HG02623 (cell line): ENCODE data around the gene RILP.

ENCODE experiments used
- ATAC-seq: cut with Tn5 transposase; IDR thresholded peaks from one replicate; pipeline ENCODE4 v1.9.1; 2021; ENCODE audit warnings: moderate library complexity; ENCODE audit not compliant: unreplicated experiment

RILP gene

DNA sequence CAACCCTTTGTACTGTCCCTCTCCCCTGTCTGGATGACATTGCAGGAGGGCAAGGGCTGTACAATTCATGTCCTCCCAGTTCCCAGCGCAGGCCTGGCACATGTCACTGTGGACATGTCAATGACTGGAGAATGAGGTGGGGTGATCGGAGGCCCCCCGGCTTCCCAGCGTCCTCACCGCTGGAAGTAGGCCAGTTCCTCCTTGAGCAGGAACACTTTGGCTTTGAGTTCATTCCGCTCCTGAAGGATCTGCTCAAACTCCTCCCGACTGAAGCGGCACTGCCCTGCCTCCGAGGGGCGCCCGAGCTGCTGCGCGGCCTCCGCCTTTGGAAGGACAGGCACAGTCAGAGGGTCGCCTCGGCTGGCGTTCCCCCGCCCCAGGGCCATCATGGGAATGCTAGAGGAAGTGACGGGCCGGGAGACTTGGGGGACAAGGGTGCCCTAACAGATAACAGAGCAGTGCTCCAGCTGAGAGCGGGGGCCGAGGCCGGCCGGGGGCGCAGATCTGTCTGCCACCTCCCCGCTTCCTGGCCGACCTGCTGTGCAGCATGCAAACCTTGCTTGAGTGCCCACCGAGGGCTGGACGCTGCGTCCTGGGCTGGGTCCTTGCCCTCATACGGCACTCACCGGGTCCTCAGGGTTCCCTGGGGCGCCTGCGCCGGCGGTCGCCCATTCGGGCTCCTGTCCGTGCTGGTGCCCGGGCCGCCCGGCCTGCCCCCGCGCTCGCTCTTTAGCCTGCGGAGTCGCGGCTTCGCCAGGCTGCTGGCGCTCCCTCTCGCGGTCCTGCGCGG lies 1.3 kb downstream of the RILP start:
- ATAC-seq: no peak

DNA sequence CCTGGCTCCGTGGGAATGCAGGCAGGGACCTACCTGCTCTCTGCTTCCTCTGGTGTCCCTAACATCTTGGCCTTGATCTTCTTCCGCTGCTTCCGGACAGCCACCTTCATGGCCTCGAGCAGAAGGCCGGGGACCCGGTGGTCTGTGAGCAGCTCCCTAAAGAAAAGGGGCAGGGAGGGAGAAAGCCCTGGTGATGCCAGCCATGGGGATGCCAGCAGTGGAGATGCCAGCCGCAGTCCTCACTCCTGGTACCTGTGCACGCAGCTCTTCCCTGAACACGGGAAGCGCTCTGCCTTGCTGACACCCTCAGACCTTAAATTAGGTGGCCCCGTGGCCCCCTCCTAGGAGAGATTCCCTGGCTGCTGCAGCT lies 1.9 kb downstream of the RILP start:
- ATAC-seq: no peak

DNA sequence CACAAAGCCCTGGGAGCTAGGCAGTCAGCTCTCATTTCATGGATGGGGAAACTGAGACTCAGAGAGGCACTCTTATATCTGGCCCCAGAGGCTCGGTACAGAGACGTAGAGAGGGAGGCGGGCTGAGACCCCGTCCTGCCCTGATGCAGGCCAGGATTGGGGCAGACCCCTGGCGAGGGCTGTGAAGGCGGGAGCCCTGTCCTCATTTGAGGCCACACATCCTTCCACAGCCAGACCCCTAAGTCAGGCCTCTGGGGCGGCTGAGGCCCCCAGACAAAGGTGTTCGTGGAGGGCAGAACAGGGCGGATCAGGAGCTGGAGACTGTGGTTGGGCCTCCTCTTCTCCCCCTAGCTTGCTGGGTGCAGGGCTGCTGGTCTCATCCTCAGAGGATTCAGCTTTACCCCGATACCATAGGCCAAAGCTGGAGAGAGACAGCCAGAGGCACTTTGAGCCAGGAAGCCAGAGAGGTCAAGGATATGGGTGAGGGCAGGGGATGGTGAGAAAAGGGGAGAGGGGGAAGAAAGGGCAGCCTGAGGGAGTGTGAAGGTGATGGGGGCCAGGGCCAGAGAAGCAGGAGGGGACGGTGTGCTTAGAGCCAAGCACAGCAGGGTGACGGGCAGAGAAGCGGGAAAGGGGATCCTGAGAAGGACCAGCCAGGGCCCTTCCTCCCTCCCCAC lies 3.3 kb downstream of the RILP start:
- no peak for ATAC-seq

DNA sequence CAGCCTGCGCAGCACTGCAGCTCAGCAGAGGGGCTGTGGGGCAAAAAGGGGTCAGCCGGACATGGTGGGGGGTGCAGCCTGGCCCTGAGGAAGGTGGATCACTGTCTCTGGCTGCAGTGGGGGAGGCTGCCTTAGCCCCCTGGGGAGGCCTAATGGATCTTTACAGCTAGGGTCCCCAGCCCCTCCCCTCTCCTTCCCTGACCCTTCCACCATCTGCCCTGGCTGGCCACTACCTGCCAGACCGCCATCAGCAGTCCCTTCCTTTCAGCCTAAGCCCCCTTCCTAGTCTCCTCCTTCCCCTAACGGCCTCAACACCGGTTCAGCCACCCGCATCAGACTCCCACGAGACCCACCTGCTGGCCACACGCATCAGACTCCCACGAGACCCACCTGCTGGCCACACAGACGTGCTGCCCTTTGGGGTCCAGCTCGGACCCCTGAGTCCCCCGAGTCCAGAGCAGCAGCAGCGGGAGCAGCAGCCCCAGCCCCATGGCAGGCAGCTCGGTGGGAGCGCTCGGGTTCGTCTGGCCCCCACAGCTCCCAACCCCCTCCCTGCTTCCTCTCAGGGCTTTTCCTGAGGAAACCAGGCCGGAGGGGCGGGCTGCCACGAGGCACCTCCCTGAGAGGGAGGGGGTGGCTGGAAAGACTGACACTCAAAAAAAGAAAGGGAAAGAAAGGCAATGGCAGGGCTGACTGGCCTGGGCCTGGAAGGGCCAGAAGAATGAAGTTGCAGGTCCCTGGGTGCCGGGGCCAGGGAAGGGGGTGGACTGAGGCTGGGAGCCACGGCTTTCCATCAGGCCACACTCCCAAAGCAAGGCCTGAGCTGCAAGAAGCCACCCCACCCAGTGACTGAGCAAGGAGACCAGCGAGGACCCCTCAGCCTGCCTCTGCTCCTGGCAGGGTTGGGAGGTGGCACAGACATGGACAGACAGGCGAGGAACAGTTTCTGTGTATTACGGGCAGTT lies 4.2 kb downstream of the RILP start, which contains the start of gene SCARF1:
Gene SCARF1 (minus strand): TSS at position 526 of the 965 bp plus-strand sequence. CDS start 35 bp downstream, at position 491.
- ATAC-seq: no peak

DNA sequence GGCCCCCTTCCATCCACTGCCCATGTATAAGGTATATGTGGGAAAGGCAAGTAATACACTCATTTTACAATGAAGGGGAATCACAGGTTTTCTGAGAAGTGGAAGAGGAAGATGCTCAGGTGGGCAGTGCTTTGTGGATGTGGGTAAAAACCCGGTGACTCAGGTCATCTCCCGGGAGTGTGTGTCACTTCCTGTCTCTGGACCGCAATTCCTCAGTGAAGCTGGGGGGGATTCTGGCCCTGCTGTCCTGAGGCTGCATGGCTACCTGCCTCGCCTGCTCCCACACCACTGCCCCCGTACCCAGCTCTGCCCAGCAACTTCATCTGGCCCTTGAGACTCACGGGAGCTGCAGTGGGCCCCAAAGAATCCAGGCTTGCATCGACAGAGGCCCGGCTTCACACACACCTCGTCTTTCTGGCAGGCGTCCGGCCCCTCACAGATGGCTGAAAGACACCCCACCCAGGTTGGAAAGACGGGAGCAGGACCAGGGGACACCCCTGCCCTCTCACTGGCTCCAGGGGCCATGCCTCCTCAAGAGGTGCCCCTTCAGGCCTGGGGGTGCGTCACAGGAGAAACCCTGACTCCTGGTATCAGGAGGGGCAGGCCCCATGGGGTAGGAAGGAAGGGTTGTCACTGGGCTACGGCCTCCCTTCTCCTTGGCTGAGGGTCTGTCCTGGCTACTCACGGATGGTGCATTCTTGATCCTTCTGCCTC lies 5.0 kb downstream of the RILP start:
- no peak for ATAC-seq

DNA sequence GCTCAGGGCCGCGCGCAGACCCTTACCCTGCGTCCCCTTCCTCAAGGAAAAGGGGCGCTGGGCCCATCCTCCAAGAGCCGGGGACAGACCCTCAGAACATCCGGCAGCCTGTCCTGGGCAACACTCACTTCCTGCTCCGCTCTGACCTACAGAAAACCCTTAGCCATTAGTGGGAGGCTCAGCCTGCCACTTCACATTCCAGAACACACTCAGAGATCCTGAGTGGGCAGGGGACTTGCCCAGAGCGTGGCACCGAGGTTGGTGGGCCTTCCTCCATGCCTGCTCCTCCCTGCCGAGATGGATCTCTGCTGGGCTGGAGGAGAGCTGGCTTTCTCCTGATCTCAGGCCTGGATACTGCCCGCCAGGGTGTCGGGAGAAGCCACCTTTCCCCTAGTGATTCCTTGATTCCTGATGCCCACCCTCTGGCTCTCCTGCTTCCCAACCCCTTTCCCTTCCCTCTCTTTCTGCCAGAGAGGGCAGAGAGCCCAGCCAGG lies 5.6 kb downstream of the RILP start:
- ATAC-seq: no peak

DNA sequence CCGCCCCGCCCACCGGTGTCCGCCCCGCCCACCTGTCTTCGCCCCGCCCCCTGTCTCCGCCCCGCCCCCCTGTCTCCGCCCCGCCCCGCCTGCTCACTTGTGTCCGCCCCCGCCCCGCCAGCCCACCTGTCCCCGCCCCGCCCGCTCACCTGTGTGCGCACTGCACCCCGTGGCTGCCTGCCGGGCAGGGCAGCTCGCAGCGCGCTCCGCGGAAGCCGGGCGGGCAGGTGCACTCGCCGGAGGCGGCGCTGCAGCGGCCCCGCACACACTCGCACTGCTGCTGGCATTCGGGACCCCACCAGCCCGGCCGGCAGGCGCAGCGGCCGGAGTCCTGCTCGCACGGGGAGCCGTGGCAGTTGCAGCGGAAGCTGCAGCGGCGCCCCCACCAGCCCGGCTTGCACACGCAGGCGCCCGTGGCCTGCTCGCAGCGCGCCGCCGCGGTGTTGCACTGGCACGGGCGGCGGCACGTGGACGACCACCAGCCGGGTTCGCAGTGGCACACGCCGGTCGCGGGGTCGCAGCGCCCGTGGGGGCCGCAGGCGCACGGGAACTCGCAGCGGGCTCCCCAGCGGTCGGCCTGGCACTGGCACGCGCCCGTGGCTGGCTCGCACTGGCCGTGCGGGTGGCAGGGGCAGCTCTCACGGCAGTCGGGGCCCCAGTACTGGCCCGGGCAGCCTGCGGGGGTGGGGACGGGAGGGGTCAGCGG lies 6.2 kb downstream of the RILP start:
- no peak for ATAC-seq

DNA sequence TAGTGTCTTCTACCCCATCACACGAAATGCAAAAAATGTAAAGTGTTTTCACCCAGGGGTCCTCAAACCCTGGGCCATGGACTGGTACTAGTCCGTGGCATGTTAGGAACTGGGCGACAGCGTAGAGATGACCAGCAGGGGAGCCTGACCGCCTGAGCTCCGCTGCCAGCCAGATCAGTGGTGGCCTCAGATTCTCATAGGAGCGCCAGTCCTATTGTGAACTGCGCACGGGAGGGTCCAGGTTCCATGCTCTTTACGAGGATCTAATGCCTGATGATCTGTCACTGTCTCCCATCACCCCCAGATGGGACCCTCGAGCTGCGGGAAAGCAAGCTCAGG lies 8.6 kb downstream of the RILP start:
- ATAC-seq: no peak

DNA sequence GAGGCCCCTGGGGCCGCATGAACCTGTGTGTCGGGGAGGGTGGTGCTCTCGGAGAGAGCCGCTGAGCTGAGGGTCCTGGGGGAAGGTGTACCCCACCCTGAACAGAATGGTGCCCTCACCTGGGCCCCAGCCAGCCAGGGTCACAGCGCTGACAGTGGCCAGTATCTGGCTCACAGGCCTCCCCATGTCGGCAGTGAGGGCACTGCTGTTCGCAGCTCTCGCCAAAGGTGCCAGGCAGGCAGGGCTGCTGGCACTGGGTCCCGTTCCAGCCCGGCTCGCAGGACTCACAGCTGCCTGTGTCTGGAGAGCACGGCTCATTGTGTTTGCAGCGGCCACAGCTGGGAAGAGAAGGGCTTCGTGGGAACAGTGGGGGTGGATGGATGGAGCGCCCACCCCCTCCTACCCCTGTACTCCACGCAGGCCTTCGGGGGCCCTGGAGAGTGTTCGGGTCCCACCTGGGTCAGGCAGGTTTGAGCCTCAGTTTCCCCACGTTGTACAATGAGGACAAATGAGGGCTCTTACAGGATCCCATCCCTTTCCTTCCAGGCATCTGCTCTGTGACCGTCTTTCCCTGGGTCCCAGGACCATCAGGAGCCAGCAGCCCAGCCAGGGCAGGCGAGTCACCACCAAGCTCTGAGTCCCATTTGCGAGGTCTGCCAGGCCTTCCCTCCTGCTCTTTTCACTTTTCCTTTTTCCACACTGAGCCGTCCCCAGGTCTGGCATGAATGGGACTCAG lies 9.2 kb downstream of the RILP start:
- ATAC-seq: no peak

DNA sequence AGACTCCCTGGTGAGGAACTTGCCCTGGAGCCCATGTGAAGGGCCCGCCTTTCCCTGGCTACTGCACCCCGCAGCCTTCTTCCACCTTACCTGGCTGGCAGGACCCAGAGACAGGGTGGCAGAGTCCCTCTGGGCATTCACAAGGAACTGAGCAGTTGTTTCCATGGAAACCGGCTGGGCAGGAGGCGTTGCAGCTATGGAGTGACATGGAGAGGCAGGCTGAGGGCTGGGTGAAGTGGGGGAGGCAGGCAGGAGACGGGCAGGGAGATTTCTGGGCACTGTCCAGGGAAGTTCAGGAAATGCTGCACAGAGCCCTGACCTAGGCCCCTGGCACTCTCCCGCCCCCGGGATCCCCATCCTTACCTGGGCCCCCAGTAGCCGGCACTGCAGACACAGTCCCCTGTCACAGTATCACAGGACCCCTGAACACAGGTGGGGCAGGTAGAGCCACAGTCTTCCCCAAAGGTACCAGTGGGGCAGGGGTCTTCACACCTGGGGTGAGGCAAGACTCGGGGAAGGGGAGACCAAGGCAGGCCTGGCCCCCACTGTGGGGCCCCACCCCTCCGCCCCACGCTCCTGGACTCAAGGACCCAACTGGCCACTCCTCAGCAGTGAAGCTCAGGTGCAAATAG lies 10.0 kb downstream of the RILP start:
- no peak for ATAC-seq

DNA sequence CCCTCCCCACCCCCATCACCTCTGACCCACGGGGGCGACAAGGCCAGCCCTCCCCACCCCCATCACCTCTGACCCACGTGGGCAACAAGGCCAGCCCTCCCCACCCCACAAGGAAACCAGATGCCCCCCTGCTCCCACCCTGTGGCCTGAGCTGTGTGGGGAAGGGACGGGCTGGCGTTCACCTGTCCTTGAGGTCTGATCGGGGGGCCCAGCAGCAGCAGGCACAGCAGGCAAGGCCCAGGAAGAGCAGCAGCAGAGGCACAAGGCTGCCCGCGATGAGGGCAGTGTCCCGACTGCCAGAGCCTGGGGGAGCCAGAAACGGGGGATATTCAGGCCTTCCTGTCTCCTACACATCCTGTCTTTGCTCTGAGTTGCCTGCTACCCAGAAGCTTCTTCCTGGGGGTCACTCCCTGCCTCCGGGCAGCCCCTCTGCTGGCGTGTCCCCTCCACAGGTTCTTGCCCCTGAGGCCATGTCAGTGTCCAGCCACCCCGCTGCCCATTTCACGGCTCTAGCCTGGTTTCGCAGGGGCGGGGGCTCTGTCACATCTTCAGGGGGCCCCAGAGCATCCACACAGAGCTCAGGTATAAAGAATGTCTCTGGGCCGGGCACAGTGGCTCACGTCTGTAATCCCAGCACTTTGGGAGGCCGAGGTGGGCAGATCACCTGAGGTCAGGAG lies 10.9 kb downstream of the RILP start:
- ATAC-seq: no peak

DNA sequence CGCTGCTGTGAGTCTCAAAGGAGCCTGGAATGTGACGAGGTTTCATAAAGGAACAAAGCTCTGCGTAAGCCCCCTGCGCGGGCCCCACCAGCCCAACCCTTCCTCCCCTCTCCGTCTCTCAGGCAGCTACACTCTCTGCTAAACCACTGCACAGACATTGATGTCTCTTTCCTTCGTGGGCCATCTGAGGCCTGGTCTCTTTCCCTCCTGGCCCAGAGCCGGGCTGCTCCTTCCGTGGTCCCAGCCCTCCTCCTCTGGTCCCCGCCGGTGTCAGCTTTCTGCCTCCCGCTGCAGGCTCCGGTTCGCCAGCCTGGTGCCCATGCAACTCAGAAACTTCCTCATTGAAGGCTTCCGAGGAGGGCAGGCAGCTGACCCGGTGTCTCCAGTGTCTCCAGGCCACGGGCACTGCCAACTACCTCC lies 11.5 kb downstream of the RILP start:
- no peak for ATAC-seq

DNA sequence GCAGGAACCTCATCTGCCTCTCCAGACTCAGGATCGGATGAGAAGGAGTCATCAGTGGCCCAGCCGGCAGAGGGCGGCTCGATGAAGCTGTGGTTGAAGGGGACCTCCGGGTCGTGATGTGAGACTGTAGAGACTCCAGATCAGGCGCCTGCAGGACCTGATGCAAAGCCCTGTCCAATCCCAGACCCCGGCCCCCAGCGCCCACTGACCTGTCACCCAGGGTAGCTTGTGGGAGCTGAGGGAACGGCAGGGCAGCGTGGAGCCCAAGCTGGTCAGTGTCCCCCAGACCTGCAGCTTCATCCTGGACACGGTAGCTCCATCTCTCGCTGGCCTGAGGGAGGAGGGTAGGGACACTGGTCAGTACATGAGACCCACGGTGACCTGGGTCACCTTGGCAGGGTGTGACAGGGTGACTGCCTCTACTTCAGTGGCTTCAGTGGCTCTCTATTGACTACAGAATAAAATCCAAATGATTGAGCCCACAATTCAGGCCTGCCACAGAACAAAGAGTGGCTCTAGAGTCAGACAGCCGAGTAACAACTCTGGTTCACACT lies 12.9 kb downstream of the RILP start:
- no peak for ATAC-seq

DNA sequence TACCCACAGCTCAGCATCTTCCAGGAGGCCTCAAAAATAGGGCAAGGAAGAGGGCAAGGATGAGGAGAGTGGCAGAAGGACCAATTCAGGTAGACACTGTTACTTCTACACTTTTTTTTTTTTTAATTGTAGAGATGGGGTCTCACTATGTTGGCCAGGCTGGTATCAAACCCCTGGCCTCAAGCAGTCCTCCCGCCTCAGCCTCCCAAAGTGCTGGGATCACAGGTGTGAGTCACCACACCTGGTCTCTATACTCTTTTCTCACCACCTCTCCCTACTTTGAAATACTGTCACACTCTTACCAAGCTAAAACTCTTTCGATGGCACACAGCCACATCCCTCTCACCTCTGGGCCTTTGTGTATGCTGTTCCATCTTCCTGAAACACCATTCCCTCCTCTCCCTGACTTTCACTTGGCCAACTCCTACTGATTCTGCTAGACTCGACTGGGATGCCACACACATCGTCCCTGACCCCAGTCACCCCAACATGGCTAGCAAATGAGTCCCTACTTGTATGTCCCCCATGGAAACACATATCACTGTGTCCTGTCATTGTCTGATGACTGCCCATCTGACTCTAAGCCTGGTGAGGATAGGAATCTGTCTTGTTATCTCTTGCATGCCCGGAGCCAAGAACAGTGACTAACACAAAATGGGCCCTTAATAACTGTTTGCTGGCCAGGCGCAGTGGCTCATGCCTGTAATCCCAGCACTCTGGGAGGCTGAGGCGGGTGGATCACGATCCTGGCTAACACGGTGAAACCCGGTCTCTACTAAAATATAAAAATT lies 13.8 kb downstream of the RILP start:
- ATAC-seq: no peak

DNA sequence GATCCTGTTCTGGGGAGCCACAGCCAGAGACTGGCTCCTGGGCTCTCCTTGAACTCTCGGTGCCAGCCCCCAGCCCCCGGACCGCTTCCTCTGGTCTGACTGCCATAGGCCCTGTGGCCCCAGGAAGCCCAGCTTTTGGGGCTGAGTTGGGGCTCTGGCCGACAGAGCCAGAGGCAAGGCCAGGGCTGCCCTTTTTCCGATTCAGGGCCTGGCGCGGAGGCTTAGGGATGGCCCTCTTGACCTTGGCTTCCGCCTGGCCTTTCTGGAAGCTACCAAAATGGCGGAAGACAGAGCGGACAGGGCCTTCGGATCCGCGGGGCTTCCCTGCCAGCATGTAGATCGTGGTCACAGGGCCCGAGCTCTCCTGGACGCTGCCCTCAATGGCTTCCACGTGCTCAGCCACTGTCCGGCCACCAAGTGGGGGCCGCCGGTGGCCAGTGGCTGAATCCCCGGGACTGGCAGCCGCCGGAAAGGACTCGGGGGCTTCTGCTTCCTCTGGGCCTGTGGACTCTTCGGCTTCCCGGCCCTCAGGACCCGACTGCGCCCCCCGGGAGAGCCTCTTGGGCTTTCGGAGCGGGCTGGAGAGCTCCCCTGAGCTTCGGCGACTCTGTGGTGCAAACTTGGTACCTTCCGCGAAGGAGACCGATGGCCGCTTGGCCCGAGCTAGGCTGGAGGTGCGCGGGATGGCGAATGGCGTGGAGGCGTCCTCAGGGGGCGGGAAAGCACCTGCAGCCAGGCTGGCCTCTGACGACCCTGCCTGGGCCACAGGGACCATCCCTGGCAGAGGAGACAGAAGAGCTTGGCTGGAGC lies 14.6 kb downstream of the RILP start:
- ATAC-seq: no peak

DNA sequence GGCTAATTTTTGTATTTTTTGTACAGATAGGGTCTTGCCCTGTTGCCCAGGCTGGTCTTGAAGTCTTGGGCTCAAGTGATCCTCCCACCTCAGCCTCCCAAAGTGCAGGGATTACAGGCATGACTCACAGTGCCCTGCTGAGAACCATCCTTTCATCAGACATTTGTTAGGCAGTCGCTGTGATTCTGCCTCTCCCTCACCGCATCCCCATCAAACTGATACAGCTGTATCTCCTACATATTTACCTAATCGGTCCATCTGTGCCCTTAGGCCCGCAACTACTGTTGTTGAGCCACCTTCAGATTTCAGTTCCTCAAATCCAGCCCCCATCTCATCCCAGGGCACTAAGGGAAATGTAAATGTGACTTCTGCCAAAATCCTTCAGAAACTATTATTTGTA lies 19.0 kb downstream of the RILP start:
- no peak for ATAC-seq
